NCI-H226 (cell line): Measurements from ENCODE around the gene RIMBP2.
"Not testable (repeated sequence)": the region's sequence is repeated elsewhere in the genome, so short reads cannot be mapped to it uniquely, and the experiment has no call there.

ENCODE experiments used
- DNase-seq: peaks from one replicate; pipeline ENCODE4 v3.0.0-alpha.2; 2015

Gene RIMBP2

GRCh38 chr12:130738403-130738802 is 22.3 kb upstream of the RIMBP2 start:
- DNase-seq, result not testable (repeated sequence)

DNA sequence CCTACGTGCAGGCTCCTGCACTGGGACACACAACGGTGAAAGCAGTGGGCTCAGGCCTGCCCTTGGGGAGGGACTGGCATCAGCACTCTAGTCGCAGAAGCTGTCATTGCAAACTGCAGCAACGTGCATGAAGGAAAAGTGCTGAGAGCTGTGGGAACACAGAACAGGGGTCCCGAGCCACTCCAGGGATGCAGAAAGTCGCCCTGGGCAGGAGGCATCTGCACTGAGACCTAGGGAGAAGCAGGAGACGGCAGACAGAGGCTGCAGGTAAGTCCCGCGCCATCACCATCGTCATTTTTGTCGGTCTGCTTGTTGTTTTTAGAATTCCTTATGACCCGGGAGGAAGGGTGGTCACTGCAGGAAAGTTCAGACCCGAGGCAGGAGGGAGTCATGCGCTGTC is 21.6 kb upstream of the RIMBP2 start:
- DNase-seq, result no peak

DNA sequence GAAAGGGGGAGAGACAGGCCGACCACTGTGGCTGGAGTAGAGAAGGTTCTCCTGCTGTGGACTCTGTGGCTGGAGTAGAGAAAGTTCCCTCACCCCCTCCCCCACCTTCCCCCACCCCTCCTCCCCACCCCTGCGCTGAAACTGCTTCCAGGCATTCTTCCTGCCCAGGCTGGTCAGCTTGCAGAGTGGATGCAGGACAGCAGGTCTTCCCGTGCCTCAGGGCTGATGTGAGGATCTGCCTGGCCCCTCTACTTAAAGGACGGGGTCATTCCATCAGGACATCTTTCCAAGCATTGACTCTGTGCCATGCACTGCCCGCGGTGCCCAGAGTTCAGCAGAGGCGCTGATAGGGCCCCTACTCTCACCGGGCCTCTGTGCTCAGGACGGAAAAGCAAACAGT is 13.2 kb upstream of the RIMBP2 start:
- no peak for DNase-seq

GRCh38 chr12:130728158-130729058 is 12.3 kb upstream of the RIMBP2 start:
- no peak for DNase-seq

GRCh38 chr12:130719263-130719859 is 3.3 kb upstream of the RIMBP2 start:
- DNase-seq, result no peak

- no peak for DNase-seq
Measured at GRCh38 chr12:130717752-130718151, 1.7 kb upstream of the RIMBP2 start.

DNA sequence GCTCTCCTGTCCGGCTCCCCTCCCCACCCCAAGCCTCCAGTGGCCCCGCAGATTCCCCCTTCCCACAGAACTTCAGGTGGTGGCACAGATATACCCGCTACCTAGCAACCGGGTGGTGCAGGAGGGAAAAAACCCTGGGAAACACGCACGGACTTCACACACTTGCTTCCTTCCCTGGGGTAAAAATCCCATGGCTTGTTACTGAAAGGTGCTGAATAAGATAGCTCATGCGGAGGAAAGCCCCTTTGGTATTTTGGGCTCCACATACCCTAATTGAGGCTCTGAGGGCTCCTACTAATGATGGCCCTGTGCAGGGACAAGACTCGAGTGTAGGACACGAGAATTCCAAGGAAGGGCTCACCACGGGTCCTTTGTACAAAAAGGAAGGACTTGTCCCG is 869 bp upstream of the RIMBP2 start:
- DNase-seq, result no peak

- DNase-seq, result no peak
Measured at GRCh38 chr12:130715150-130715997, 725 bp downstream of the RIMBP2 start.

- no peak for DNase-seq
Measured at GRCh38 chr12:130714591-130715149, 1.4 kb downstream of the RIMBP2 start.

- no peak for DNase-seq
Measured at GRCh38 chr12:130714091-130714590, 2.0 kb downstream of the RIMBP2 start.

- DNase-seq, result no peak
Measured at GRCh38 chr12:130713581-130713991, 2.5 kb downstream of the RIMBP2 start.

DNA sequence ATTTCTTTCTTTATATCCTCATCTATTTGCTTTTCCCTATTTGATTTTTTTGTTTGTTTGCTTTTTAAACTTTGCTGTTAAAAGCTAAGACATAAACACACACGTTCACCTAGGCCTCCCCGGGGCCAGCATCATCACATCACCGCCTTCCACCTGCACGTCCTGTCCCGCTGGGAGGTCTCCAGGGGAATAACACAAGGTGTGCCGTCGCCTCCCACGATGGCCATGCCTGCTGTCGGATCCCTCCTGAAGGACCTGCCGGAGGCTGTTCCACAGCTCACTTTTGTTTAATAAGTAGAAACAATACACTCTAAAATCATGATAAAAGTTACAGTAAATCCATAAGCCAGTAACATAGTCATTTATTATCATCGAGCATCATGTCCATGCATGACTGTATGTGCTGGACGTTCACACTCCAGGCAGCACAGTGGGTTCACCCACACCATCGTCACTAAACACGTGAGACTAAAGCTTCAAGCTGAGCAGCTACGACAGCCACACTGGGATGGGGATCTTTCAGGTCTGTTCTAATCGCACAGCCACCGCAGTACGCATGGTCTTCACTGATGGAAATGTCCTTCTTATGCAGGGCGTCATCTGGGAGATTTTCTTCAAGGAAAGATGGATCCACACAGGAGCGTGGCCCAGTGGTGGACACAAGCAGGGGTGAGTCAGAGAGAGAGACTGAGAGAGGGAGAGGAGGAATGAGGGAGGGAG is 3.6 kb downstream of the RIMBP2 start:
- DNase-seq, result no peak

DNA sequence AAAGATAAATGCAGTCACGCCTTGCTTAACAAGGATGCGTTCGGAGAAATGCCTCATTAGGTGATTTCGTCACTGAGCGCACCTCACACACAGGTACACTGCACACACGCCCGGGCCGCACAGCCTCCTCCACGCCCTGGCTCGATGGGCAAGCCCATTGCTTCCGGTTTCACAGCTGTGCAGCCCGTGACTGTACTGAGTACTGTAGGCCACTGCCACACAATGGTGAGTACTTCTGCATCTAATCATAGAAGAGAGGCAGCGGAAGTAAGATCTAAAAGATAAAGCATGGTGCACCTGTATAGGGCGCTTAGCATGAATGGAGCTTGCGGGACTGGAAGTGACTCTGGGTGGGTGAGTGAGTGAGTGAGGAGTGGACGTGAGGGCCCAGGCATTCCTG is 4.3 kb downstream of the RIMBP2 start:
- DNase-seq, result no peak

DNA sequence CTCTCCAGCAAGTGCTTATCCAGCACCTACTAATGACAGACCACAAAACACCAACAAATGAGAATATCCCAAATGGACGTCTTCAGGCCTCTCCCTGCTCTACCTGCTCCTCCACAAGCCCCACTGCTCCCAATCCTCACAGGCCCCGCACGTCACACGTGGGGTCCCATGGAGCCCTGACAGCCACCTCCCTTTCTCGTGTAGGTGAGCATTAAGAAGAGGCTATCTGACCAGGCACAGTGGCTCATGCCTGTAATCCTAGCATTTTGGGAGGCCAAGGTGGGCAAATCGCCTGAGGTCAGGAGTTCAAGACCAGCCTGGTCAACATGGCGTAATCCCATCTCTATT is 5.4 kb downstream of the RIMBP2 start:
- DNase-seq, result no peak

GRCh38 chr12:130709971-130710732 is 5.9 kb downstream of the RIMBP2 start:
- DNase-seq, result no peak

DNA sequence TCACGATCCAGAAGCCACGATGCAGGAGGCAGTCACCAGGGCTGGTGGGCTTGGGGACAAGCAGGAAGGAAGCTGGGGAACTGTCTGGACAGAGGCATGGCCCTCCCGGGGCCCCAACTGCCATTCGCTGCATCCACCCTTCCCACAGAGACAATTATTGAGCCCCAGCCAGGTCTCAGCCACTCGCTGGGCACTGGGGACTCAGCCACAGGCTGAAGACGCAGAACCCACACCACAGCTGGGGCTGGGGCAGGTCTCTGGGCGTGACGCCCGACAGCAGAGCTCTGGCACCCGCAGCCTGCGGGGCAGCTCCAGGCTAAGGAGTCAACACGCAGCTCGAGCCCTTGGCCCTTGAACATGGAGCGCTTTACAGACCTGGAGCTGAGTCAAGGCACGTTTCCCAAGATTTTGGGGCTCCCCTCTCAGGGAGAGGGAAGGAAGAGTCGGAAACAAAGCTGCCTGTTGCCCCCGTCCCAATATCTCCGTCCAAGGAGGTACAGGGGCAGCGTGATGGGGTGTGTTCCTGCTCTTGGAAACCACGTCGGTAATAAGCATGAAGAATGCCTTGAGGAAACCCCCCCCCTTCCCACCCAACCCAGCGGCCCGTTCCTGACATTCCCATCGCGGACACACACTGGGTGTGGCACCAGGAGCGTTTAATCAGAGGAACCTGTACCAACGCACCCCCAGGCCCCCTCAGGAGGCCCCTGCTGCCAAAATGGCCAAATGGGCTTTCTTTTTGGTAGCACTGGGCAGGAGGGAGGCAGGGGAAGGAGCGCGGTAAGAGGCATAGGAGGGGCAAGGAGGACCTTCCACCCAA is 6.7 kb downstream of the RIMBP2 start:
- no peak for DNase-seq

- no peak for DNase-seq
Measured at GRCh38 chr12:130708648-130709047, 7.5 kb downstream of the RIMBP2 start.

GRCh38 chr12:130707571-130707891 is 8.6 kb downstream of the RIMBP2 start:
- no peak for DNase-seq

- no peak for DNase-seq
Measured at GRCh38 chr12:130706885-130707570, 9.1 kb downstream of the RIMBP2 start.

DNA sequence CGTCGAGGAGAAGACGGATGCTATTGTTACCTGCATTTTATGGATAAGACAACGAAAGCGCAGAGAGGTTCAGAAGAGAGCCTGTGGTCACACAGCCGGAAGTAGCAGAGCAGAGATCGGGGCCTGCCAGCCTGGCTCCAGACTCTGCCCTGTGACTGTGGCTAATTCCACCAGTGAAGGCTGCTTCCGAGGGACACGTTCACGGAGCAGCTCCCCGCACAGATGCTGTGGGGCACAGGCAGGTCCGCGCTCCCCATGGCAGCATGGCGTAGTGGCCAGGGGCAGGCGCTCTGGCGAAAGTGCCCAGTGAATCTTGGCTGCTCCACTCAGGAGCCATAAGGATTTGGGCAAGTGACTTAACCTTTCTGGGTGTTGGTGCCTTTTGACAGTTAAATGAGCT is 9.8 kb downstream of the RIMBP2 start:
- DNase-seq, result no peak
